Activated CD4-positive, alpha-beta T cell treated with anti-CD3 and anti-CD28 coated beads, Interleukin-2, amount 50 U/mL, for 1 hour (primary cell): ENCODE results near the gene AKAP7.
"Not testable (repeated sequence)": the region's sequence is repeated elsewhere in the genome, so short reads cannot be mapped to it uniquely, and the experiment has no call there.

Source experiments
- DNase-seq: peaks from one replicate; pipeline ENCODE4 v3.0.0-alpha.2; 2020

The AKAP7 gene

DNA sequence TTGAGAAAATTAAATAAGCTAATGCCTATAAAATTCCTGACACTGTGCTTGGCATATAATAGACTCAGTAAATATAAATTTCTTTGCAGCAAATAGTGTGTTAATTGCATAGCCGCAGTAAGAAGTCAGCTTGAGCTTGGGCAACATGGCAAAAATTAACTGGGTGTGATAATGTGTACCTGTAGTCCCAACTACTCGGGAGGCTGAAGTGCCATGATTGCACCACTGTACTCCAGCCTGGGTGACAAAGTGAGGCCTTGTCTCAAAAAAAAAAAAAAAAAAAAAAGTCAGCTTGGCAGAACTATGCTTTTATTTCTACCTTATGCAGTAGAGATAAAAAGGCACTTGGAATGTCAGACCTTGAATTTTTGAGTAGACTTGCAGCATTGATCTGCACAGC is 121.8 kb downstream of the AKAP7 start:
- no peak for DNase-seq

DNA sequence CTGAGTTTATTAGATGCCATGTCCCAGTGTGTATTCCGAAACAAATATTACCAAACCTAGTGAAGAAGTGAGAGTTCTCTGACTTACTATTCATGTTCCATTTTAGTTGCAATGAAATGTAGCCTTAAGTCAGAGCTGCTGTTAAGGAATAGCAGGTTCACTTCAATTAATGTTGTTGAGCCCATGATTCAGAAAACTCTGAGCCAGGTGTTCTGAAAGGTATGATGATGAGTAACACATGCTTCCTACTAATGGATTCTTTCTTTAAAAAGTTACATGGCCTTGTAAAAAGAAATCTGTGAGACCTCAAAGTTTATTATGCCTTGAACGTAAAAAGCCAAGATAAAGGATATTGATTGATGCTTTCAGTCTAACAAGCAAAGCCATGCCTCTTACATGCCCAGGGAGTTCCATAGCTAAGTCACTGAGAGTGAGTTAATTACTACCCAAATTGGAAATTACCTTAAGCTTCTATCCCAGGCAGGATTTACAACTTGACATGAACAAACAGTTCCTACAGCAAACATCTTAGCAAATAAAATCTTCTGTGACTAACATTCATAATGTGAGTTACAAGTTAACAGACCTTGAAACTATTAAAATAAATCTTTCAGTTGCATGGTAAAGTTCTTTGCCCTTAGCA is 122.9 kb downstream of the AKAP7 start:
- DNase-seq, result no peak

DNA sequence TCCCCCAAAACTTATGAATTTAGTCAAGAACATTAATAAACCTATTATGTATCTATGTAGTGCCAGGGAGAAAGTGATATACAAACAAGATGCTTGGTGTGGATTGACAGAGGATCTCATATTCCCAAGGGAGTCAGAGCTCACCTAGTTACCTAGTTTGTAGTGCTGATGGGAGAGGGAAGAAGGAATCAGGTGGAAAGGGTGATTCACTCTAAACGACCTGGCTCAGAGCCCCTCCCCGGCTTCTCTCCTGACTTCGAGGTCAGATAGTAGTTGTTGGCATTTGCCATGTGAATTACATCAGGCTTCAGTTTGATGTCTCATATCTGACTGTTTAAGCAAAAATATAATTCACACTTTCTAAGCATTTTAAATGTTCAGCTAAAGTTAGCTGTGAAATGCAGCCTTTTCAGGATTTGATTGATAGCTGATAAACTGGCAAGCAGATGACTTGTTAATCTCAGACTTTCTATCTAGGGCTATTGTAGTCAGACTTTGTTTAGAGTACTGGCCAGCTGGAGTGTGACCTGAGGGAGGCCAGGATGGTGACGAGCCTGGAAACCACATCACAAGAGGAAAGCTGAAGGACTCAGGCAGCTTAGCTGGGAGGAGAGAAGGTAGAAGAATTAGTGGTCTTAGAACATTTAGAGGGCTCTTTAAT is 123.7 kb downstream of the AKAP7 start:
- DNase-seq, result no peak

DNA sequence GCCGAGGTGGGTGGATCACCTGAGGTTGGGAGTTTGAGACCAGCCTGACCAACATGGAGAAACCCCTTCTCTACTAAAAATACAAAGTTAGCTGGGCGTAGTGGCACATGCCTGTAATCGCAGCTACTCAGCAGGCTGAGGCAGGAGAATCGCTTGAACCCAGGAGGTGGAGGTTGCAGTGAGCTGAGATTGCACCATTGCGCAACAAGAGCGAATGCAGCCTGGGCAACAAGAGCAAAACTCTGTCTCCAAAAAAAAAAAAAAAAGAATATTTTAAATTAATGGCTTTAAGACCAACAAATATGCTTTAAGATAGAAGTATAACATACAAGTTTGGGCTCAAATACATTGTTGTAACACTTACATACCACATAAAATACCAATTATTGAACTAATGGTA is 125.7 kb downstream of the AKAP7 start:
- DNase-seq, result not testable (repeated sequence)

DNA sequence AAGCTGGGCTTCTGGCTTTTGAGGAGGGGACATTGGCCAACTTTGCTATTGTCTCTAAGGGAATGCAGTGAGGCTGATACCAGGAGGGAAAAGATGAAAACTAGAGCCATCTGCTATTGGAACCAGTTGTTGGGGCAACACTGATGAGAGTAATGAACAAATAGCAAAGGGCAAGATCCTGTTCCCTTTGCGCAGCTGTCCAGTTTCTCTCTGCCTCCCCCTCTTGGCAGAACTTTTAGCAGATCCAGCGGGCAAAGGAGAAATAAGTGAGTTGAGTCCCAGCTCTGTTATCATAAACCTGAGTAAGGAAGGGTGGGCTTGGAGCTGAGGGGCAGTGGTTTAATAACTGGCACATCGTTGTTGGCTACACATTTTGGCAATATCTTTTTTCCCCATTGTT is 126.8 kb downstream of the AKAP7 start:
- no peak for DNase-seq

DNA sequence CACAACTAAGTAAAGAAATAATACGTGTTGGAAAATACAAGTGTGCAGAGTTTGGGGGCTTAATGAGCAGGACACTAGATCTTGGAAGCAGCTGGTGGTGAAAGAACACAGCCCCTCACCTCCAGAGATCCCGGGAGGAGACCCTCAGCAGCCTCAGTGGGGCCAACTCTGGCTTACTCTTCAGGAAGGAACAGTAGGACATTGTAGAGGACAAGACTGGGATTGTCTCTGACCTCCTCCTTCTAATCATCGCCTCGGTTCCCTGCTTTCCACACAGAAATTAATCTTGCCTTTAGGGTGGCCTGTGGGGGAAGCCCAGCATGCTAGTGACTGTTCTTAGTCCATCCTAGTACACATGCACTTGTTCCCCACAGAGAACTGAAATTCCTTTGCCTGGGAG is 130.7 kb downstream of the AKAP7 start:
- no peak for DNase-seq

DNA sequence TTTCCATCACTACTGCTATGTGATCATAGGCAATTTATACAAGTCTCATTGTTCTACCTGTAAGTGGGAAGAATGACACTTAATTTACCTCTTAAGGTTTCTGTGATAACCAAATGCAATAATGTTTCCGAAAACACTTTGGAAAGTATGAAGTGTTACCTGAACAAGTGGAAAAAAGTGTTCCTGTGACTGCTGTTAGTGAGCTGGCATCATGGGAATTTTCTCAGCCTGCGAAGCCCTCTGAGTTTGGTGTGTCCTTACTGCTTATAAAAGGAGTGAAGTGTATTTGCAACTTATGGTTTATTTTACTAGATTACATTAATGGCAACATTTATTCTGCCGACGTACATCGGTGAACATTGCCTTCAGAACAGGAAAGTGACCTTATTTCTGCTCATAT is 133.0 kb downstream of the AKAP7 start:
- DNase-seq, result no peak

DNA sequence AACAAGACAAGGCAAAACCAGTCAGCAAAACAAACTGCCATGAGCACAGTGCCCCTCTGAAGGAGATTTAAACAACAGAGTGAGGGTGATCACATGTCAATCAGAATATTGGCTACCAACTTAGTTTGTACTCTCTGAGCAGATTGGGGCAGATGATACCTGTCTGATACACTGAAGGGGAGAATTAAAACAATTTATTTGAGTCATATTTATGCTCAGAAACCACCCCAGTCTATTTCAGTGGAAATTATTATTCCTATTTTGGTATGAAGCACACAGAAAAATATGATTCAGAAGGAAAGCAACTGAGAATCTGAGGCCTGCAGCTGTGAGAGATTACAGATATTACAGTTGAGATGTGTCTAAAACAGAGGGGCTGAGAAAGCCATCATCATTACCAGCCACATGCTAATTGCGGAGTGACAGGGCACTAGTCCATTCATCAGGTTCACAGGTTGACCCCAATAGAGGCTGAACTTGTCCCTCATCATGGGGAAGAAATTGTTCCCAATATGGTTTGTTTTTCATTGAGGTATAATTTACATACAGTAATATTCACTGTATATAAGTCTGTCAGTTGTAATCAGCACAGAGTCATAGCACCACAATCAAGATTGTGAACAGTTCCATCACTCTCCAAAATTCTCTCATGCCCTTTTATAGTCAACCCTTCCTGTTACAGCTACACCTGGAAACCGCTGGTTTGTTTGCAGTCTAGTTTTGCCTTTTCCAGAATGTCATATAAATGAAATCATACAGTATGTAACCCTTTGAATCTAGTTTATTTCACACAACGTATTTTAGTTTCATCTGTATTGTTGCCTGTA is 134.5 kb downstream of the AKAP7 start:
- no peak for DNase-seq

DNA sequence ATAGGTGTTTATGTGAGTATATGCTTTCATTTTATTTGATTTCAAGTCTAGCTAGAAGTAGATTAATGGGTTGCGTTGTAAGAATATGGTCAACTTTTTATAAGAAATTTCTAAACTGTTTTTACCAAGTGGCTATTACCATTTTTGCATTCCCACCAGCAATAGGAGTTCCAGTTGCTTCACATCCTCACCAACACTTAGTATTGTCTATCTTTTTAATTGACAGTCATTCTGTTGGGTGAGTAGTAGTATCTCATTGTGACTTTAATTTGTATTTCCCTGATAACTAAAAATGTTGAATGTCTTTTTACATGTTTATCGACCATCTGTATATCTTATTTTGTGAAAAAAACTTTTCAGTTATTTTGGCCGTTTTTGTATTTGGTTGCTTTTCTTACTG is 135.3 kb downstream of the AKAP7 start:
- no peak for DNase-seq

DNA sequence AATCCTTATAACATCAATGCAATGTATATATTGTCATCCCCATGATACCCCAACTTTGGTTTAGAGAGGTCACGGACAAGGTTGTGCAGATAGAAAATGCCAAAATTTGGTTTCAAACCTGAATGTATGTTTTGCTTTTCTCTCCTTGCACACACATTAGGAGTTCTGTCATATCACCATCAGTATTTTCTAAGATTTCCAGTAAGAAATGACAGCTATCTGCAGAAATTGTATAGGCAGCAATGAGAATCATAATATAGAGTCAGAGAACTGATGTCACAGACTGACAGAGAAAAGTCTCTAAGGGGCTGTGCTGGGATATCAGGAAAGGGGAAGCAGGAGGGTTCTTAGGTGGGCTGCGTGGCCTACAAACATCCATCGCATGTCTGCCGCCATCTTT is 140.0 kb downstream of the AKAP7 start:
- DNase-seq, result no peak

DNA sequence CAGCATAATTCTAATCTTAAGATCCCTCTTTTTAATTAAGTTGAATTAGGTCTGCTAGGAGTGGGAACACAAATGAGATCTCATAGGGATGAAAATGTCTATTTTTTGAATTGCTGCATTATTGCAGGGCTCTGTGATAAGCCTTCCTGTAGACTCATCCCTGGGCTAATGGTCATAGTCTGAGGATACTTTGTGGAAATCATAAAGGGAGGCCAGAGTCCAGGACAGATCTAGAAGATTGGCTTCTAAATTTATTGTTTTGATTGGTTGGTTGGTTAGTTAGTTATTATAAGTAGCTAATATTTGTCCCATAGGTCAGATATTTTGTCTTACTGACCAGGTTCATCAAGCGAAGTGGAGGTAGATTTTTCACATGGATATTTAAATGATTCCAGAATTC is 142.3 kb downstream of the AKAP7 start:
- DNase-seq, result no peak

DNA sequence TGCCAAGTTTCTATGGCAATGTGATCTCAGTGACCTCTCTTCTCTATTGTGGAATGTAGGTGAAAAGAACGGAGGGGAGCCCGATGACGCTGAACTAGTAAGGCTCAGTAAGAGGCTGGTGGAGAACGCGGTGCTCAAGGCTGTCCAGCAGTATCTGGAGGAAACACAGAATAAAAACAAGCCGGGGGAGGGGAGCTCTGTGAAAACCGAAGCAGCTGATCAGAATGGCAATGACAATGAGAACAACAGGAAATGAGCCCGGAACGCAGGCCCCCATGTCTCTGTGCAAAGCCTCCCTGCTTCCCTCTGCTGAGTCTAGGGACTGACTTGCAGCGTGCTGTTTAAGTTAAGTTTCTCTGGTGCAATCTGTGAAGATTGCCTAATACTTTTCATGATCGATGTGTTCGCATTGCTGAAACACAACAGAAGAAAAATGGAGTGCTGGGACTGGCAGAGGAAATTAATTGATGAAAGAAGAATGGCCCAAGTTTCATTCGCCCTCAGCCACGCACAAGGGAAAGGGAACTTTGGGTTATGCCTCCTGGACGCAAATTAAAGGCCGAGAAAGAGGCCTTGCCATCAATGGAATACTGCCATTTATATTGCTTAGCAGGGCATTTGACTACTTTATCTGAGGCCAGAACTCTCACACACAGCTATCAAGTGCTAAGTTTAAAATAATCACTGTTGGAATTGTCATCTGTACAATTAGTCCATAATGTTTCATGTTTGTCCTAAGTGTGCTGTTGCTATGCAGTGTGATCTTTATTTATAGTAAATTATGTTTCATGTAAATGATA is 146.4 kb downstream of the AKAP7 start:
- DNase-seq, result peak; percentile 62

DNA sequence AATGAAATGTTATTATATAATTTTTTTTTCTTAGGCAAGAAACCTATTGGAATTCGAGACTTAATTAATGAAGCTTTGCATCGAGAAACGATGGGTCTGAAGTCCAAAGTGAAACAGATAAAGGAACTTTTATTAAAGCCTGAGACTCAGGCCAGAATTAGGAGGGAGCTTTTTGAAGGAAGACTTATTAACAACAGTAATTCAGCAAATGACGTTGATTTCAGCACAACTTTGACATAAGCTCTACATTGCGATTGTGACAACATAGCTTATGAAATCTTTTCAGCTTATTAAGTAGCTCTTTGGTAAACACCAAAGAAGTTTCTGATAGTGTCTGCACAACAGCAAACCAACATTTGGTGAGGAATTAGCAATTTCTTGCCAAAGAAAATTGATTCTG is 147.1 kb downstream of the AKAP7 start:
- no peak for DNase-seq

DNA sequence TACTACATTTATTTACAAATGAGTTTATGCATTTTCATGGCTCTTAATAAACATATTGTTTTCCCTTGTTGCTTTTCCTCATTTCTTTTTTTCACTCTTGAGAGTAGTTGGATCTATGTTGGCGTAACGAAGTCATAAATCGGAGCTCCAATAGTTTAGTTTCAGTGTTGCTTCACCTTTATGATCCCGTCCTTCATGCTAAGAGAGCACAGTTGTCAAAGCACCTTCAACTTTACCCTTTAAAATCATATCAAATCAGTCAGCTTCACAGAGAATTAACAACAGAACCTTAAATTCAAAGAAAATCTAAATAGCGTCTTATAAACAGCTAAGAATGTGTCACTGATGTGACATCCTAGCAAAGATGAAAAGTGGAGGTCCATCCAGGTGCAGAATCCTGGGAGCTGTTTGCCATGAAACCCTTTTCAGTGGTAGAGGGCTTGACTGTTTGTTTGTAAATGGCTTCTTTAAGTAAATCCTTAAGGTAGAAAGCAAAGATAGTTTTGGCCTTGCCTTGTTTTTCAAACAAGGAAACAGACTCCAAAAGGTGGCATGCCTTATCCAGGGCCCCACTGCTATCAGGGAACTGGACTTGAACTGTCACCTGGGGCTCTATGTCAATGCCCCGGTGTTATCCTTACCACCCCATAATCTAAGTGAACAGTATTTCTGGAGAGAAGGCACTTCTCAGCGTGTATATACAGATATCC is 148.4 kb downstream of the AKAP7 start:
- DNase-seq, result no peak

DNA sequence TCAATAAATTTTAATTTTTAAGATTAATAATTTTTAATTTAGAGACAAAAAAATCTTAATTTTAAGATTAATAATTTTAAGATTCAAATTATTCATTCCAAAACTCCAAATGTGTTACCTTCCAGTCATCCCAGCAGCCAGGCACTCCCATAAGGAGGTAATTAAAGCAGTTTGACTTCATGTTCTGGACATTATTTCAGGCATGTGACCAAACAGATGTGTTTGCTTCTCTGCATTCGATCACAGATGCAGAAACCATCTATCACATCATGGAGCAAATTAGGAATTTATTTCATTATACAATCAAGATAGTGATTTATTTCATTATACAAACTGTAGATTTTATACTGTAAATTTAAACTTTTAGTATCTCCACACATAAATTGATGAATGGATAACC is 150.3 kb downstream of the AKAP7 start:
- no peak for DNase-seq

DNA sequence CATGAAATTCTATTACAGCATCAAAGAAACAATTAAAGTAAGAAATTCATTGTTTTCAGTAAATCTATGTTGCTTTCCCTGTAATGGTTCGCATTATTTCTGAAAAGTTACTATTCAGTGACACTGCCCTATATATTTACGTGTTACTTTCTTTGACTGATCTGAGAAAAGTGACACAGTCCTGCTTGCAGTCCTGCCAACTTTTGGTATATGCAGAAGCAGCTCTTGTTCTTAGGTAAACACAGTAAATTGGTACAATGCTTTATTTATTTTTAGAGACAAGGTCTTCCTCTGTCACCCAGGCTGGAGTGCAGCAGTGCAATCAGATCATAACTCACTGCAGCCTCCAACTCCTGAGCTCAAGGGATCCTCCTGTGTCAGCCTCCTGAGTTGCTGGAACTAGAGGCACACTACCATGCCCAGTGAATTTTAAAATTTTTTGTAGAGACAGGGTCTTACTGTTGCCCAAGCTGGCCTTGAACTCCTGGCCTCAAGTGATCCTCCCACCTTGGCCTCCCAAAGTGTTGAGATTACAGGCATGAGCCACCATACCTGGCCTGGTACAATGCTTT is 151.3 kb downstream of the AKAP7 start:
- DNase-seq, result no peak

DNA sequence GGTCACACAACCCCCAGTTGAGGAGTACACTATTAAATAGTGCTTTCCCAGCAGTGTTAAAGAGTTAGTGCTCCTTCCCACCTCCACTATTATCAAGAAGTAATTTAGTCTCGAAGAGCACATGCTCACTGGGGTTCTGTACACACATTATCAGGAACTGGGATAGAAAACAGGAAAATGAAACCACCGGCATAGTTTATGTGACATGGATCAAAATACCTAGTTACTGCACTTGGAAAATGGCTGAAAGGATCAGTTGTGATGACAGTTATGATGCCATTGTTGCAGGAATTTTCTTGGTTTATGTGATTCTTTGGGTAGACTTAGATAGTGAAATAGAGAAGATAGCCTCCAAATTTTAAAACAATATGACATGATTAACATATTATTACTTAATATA is 152.9 kb downstream of the AKAP7 start:
- no peak for DNase-seq

DNA sequence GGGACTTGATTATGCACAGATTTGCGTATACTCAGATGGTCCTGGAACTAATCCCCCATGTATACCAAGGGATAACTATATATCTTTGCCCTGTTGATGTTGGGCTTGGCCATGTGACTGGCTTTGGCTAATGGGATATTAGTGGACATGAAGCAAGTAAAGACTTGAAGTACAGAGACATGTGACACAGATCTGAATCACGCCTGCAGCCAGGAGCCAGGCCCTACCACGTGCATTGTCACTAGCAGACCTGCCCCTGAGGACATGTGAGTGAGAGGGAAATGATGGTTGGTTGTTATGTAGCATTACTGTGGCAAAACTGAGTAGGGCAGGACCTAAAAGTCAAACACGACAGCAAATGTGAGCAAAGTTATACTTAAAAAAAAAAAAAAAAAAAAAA is 155.7 kb downstream of the AKAP7 start:
- DNase-seq, result no peak

DNA sequence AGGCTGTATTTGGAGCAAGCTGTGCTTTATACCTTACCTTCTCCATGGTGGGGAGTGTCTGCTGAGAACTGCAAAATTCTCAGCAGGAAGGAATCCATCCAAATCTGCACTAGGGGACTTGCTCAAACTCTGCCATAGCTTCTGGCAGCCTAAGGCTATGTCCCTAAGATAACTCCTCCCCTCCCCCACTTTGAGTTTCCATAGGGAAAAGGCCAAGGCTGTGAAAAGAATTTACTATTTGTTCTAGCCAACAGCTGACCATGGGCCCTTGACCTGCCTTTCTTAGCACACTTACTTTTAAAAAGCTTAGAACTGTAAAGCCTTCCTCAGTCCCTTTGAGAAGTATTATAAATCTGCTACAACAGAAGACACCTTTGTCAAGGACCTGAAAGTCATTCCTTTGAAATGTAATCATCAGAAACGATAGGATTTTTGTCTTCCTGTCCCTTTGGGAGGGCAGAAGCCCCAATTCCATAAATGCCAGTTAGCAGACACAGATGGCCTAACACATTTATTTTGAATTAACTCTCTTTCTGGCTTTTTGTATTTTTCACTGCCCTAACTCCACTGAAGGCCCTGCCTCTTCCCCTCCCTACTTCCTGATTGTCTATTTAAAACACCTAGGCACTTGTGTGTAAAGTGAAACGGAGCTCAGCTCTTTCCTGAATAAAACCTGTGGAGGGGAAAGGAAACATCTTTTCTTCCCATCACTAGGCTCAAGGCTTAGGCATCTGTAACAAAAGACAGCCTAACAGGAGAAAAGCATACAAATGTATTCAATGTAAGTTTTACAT is 157.1 kb downstream of the AKAP7 start:
- DNase-seq, result no peak

DNA sequence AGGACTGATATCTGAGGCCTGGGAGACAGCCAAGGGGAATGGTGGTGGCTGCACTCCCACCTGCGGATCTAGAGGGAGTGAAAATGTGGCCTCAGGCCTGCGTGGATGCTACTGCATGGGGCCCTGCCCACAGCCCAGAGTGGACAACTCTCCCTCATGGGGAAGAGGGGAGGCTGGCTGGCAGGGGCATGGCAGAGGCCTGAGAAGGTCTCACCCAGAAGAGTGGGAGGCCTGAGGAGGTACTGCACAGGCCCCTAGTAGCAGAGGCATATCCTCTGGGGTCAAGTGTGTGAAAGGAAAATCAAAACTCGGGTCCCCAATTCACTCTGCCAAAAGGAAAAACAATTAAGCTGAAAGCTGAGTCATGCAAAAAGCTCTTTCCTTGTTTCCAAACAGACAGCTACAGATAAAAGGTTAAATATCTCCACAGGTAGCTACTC is 158.2 kb downstream of the AKAP7 start:
- no peak for DNase-seq

DNA sequence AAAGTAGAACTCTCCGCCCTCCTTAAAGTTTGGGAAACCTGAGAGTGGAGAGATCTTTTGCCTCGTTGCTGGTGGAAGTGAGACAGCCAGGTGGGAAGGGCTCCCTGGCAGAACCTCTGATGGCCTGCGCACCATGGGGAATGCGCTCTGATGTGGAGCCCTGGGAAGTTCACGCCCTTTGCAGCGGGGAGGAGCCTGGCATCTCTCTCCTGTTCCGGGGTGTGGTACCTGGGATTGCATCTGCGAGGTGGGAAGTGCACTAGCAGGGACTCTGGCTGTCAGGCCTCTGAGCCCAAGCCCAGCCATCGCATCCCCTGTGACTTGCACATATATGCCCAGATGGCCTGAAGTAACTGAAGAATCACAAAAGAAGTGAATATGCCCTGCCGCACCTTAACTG is 159.8 kb downstream of the AKAP7 start:
- DNase-seq, result no peak
